GM12878 (cell line): ENCODE results near the gene BHLHA15. TPM values are rescaled to one million over a fixed set of nuclear protein-coding genes. Genes with fewer than 3 reads are reported as not detected.

ENCODE experiments used
- ATAC-seq: fragments of 200-7000 bp; cut with Tn5 transposase; 3 replicates; pipeline ENCODE4 v1.9.1; 2020; ENCODE audit warnings: mild to moderate bottlenecking, moderate library complexity
- BruUV-seq: library from RNA; stranded (reverse); fragments of 400-500 nt; replicated peaks from 2 replicates; lab custom pipeline; 2021; lab: Mats Ljungman, UMichigan
- CTCF ChIA-PET: fragments of 300-600 bp; sonication (Branson Sonifier 250); formaldehyde crosslinking; extraction: SDS; loops from one replicate; lab custom pipeline; 2021; ENCODE audit warnings: inconsistent platforms; lab: Yijun Ruan, JAX
- POLR2A ChIA-PET: fragments of 350-600 bp; formaldehyde crosslinking; extraction: SDS; loops from one replicate; lab custom pipeline; 2021; ENCODE audit warnings: inconsistent platforms; lab: Charles Lee
- RAD21 ChIA-PET: fragments of 300-600 bp; sonication (Branson Sonifier 250); formaldehyde crosslinking; loops from one replicate; lab custom pipeline; 2023; ENCODE audit warnings: antibody characterized with exemption; ENCODE audit not compliant: unreplicated experiment; lab: Charles Lee
- SMC1A ChIA-PET: fragments of 300-600 bp; sonication (Branson Sonifier 250); formaldehyde crosslinking; loops from one replicate; lab custom pipeline; 2023; ENCODE audit not compliant: unreplicated experiment, uncharacterized antibody; lab: Charles Lee
- DNase-seq: peaks from one replicate; pipeline ENCODE4 v3.0.0-alpha.2; 2011; ENCODE audit warnings: low read depth, low spot score
- FAIRE-seq: peaks from 3 replicates; lab custom pipeline; 2011; peaks lifted over from hg19 to GRCh38; lab: Jason Lieb, UNC
- H2AFZ ChIP-seq: 2 replicates; pipeline ENCODE4 v1.6.0; 2011; ENCODE audit warnings: low read depth, low read length, control low read depth; ENCODE audit not compliant: control insufficient read depth
- H3K27ac ChIP-seq: 2 replicates; pipeline ENCODE4 v1.5.1; 2011; ENCODE audit warnings: control low read depth; ENCODE audit not compliant: control insufficient read depth, insufficient read depth
- H3K27me3 ChIP-seq, 2 experiments: replicated peaks in 1 of 2; 2 replicates each; pipeline versions ENCODE4 v1.6.0 to v1.6.1; 2011; ENCODE audit warnings: low read length in 1 of 2; ENCODE audit not compliant: control insufficient read depth in 2 of 2, insufficient read depth in 2 of 2
- H3K36me3 ChIP-seq, 2 experiments: 2 replicates each; pipeline ENCODE4 v1.5.1; 2011; ENCODE audit warnings: low read length in 1 of 2; ENCODE audit not compliant: control insufficient read depth in 2 of 2, insufficient read depth in 2 of 2
- H3K4me1 ChIP-seq: 2 replicates; pipeline ENCODE4 v1.6.1; 2011; ENCODE audit warnings: mild to moderate bottlenecking, low read length, moderate library complexity, mixed read lengths; ENCODE audit not compliant: control insufficient read depth, insufficient read depth
- H3K4me2 ChIP-seq: 2 replicates; pipeline ENCODE4 v1.6.0; 2011; ENCODE audit warnings: control low read depth; ENCODE audit not compliant: control insufficient read depth, insufficient read depth
- H3K4me3 ChIP-seq: fragments of 200-600 bp; sonication (generic); 2 replicates; pipeline ENCODE4 v1.5.1; 2016
- H3K79me2 ChIP-seq: 2 replicates; pipeline ENCODE4 v1.6.0; 2011; ENCODE audit warnings: low read length; ENCODE audit not compliant: control insufficient read depth, insufficient read depth
- H3K9ac ChIP-seq: 2 replicates; pipeline ENCODE4 v1.8.0; 2011; ENCODE audit warnings: low read length, control low read depth, mixed read lengths; ENCODE audit not compliant: control insufficient read depth, insufficient read depth
- H3K9me3 ChIP-seq: replicated peaks from 3 replicates; pipeline ENCODE4 v1.5.1; 2011; ENCODE audit warnings: mild to moderate bottlenecking, low read length; ENCODE audit not compliant: control insufficient read depth, insufficient read depth
- H4K20me1 ChIP-seq: 2 replicates; pipeline ENCODE4 v1.6.0; 2011; ENCODE audit not compliant: control insufficient read depth, insufficient read depth
- ASH2L ChIP-seq: fragments of 300-600, 200-600 bp; sonication (generic); IDR thresholded peaks from 2 replicates; pipeline ENCODE4 v1.6.1; 2017; ENCODE audit warnings: low read depth, mild to moderate bottlenecking, borderline replicate concordance
- ATF7 ChIP-seq: fragments of 450-650 bp; IDR thresholded peaks from 2 replicates; pipeline ENCODE4 v1.6.1; 2016; ENCODE audit warnings: low read depth, mild to moderate bottlenecking
- CUX1 ChIP-seq: IDR thresholded peaks from 2 replicates; pipeline ENCODE4 v1.6.1; 2012; ENCODE audit warnings: improper control_type of control experiment, low read depth, low read length; ENCODE audit not compliant: insufficient replicate concordance
- HDAC6 ChIP-seq: fragments of 200-600 bp; sonication (generic); IDR thresholded peaks from one replicate; pipeline ENCODE4 v1.8.0; 2017; ENCODE audit warnings: antibody characterized with exemption; ENCODE audit not compliant: unreplicated experiment
- JUNB ChIP-seq: IDR thresholded peaks from 2 replicates; pipeline ENCODE4 v1.6.1; 2016; ENCODE audit warnings: antibody characterized with exemption, mild to moderate bottlenecking
- NBN ChIP-seq: fragments of 450-650 bp; IDR thresholded peaks from 2 replicates; pipeline ENCODE4 v1.6.1; 2016
- POLR2A ChIP-seq: IDR thresholded peaks from 2 replicates; pipeline ENCODE4 v1.6.1; 2011; ENCODE audit warnings: low read depth, mild to moderate bottlenecking, low read length
- RBBP5 ChIP-seq: fragments of 200-600 bp; sonication (generic); conservative IDR thresholded peaks from 2 replicates; pipeline ENCODE4 v1.6.1; 2016
- REST ChIP-seq: IDR thresholded peaks from 2 replicates; pipeline ENCODE4 v1.6.1; 2012; ENCODE audit warnings: mild to moderate bottlenecking, low read depth, low read length
- RFX5 ChIP-seq: IDR thresholded peaks from 2 replicates; pipeline ENCODE4 v1.6.1; 2011; ENCODE audit warnings: low read depth, low read length, improper control_type of control experiment
- RUNX3 ChIP-seq: IDR thresholded peaks from 2 replicates; pipeline ENCODE4 v1.6.1; 2012; ENCODE audit warnings: low read length, inconsistent platforms
- SUZ12 ChIP-seq: fragments of 200-600 bp; sonication (generic); IDR thresholded peaks from one replicate; pipeline ENCODE4 v1.6.1; 2018; ENCODE audit warnings: antibody characterized with exemption, mild to moderate bottlenecking; ENCODE audit not compliant: unreplicated experiment
- TBL1XR1 ChIP-seq: IDR thresholded peaks from 2 replicates; pipeline ENCODE4 v1.6.1; 2012; ENCODE audit warnings: low read depth, low read length, improper control_type of control experiment
- ZBTB33 ChIP-seq: fragments of 450-650 bp; IDR thresholded peaks from 2 replicates; pipeline ENCODE4 v1.6.1; 2017; ENCODE audit warnings: mild to moderate bottlenecking
- ZNF24 ChIP-seq: fragments of 450-650 bp; IDR thresholded peaks from 2 replicates; pipeline ENCODE4 v1.6.1; 2017; ENCODE audit warnings: antibody characterized with exemption, mild to moderate bottlenecking
- WGBS: methylation state at CpG from one replicate; pipeline ENCODE4 v1.1.6; 2016; ENCODE audit warnings: low lambda C conversion rate; ENCODE audit not compliant: insufficient replicate concordance, insufficient coverage; ENCODE audit errors: missing lambda C conversion rate; 5-methylcytosine and 5-hydroxymethylcytosine counted together
- in situ Hi-C: fragments of 300-500 bp; cut with MboI; formaldehyde crosslinking; loops from 9 replicates; pipeline ENCODE4 v1.14.3; 2018; ENCODE audit warnings: mixed read lengths
- intact Hi-C: fragments of 100-400 bp; cut with micrococcal nuclease; formaldehyde crosslinking; loops from one replicate; pipeline ENCODE4 v1.14.2; 2022; ENCODE audit not compliant: unreplicated experiment
- polyA plus RNA-seq, 11 experiments: library from polyadenylated mRNA; depleted of rRNA in 4 of 11; unstranded in 6 of 11; stranded (reverse) in 5 of 11; fragments of >200 nt; fragmentation: Nextera tagmentation in 4 of 11; fragmentation: Illumina TruSeq in 1 of 11; extraction: Ambion mirVana in 4 of 11; extraction: Trizol in 1 of 11; gene quantifications; 1 replicate in 1 of 11; 2 replicates in 10 of 11; pipeline versions ENCODE4 v1.2.1 to v1.2.3, GENCODE V29; 2011 to 2016; ENCODE audit warnings: inconsistent platforms in 2 of 11, missing spikeins in 2 of 11, low read depth in 1 of 11
- total RNA-seq, 4 experiments: library from RNA; depleted of rRNA in 3 of 4; stranded (reverse); fragments of >200 nt in 3 of 4; fragmentation: Illumina TruSeq in 1 of 4; extraction: Trizol in 1 of 4; gene quantifications; 2 replicates each; pipeline versions ENCODE4 v1.2.1 to v1.2.3, GENCODE V29; 2013 to 2021

BHLHA15 gene
- total and polyA plus RNA-seq, 10 of the 15 experiments (the other 5 are each of a cell fraction or from before 2014, with no cell fraction given), result 0.54 to 4.2 (median 2.5) TPM; not detected in 4

GRCh38 chr7:98209166-98209920 lies 1.9 kb upstream of the BHLHA15 start:
- H3K4me1 ChIP-seq, result no peaks in the 10 kb centered on the region
- no peak overlapping the region for H3K4me2 ChIP-seq
- ChIA-PET SMC1A (no interaction called here), CTCF (no interaction called here), POLR2A (no interaction called here), RAD21 (no interaction called here)
- no peaks in the 10 kb centered on the region for H3K27me3 ChIP-seq
- no peaks in the 10 kb centered on the region for H4K20me1 ChIP-seq
- WGBS, result 94% methylated on average over 17 of the region's 17 CpGs
- H3K9ac ChIP-seq, result no peak overlapping the region
- H3K36me3 ChIP-seq, result peaks cover 5 to 11% of the 10 kb centered on the region in 2 experiments; a peak in 3 of 4 replicates
- FAIRE-seq (no peak), DNase-seq (no peak), ATAC-seq (no peak)
- H3K4me3 ChIP-seq, result no peak overlapping the region
- intact Hi-C loops, result no loop called here
- no peaks in the 10 kb centered on the region for H3K79me2 ChIP-seq
- H2AFZ ChIP-seq, result no peak overlapping the region
- no TSS peak for BruUV-seq
- in situ Hi-C loops, result no loop called here
- H3K27ac ChIP-seq, result no peak overlapping the region
- H3K9me3 ChIP-seq, result no peaks in the 10 kb centered on the region
- TF ChIP-seq CUX1 (no peak), TBL1XR1 (no peak), POLR2A (no peak), RUNX3 (no peak), ASH2L (no peak), SUZ12 (no peak), REST (no peak), ZBTB33 (no peak), ZNF24 (no peak), ATF7 (no peak), RBBP5 (no peak), JUNB (no peak), HDAC6 (no peak), NBN (no peak), RFX5 (no peak)
